Neural cell (in vitro differentiated cells): Measurements from ENCODE around the gene DHRS3. TPM values are rescaled to one million over a fixed set of nuclear protein-coding genes. Genes with fewer than 3 reads are reported as not detected.

Experiments
- H2AFZ ChIP-seq: fragments of 200-600, 300-800 bp; sonication (generic), shearing (Covaris generic); 2 replicates; pipeline ENCODE4 v1.6.0; 2014; ENCODE audit warnings: low read depth, mild to moderate bottlenecking, antibody characterized with exemption, low read length, moderate library complexity
- H3F3A ChIP-seq: fragments of 200-600 bp; shearing (Covaris generic); 2 replicates; pipeline ENCODE4 v1.6.1; 2016; ENCODE audit warnings: mild to moderate bottlenecking, moderate library complexity, mixed read lengths, antibody characterized with exemption, low read length; ENCODE audit not compliant: insufficient read depth, poor library complexity, severe bottlenecking
- H3K27ac ChIP-seq: fragments of 200-600, 300-800 bp; sonication (generic), shearing (Covaris generic); 2 replicates; pipeline ENCODE4 v1.5.1; 2014; ENCODE audit warnings: mild to moderate bottlenecking, low read length, moderate library complexity
- H3K27me3 ChIP-seq: fragments of 300-800, 200-600 bp; sonication (generic), shearing (Covaris generic); 2 replicates; pipeline ENCODE4 v1.6.0; 2014; ENCODE audit warnings: mild to moderate bottlenecking, low read depth, low read length, moderate library complexity; ENCODE audit not compliant: insufficient read depth
- H3K36me3 ChIP-seq: fragments of 300-800, 200-600 bp; sonication (generic), shearing (Covaris generic); 2 replicates; pipeline ENCODE4 v1.5.1; 2014; ENCODE audit warnings: mild to moderate bottlenecking, antibody characterized with exemption, low read length, moderate library complexity; ENCODE audit not compliant: insufficient read depth
- H3K4me2 ChIP-seq: fragments of 300-800, 200-600 bp; sonication (generic), shearing (Covaris generic); 2 replicates; pipeline ENCODE4 v1.6.0; 2014; ENCODE audit warnings: mild to moderate bottlenecking, low read length
- H3K4me3 ChIP-seq: fragments of 300-800, 200-600 bp; sonication (generic), shearing (Covaris generic); 2 replicates; pipeline ENCODE4 v1.5.1; 2014; ENCODE audit warnings: mild to moderate bottlenecking, low read length, moderate library complexity
- H3K79me2 ChIP-seq: fragments of 200-600 bp; shearing (Covaris generic); replicated peaks from 2 replicates; pipeline ENCODE4 v1.6.0; 2014; ENCODE audit warnings: mild to moderate bottlenecking, low read length, moderate library complexity; ENCODE audit not compliant: insufficient read depth
- H3K9ac ChIP-seq: fragments of 300-800, 200-600 bp; sonication (generic), shearing (Covaris generic); 2 replicates; pipeline ENCODE4 v1.6.1; 2016; ENCODE audit warnings: mild to moderate bottlenecking, low read length, mixed read lengths
- H3K9me2 ChIP-seq: fragments of 200-600 bp; shearing (Covaris generic); 2 replicates; pipeline ENCODE4 v1.6.1; 2016; ENCODE audit warnings: mild to moderate bottlenecking, low read length, mixed read lengths; ENCODE audit not compliant: insufficient read depth
- H3K9me3 ChIP-seq: fragments of 200-600, 300-800 bp; sonication (generic), shearing (Covaris generic); 2 replicates; pipeline ENCODE4 v1.6.1; 2016; ENCODE audit warnings: mild to moderate bottlenecking, mixed run types, low read length, moderate library complexity, mixed read lengths
- H4K20me1 ChIP-seq: fragments of 200-600 bp; shearing (Covaris generic); 2 replicates; pipeline ENCODE4 v1.6.1; 2016; ENCODE audit warnings: mild to moderate bottlenecking, mixed run types; ENCODE audit not compliant: insufficient read depth
- CTCF ChIP-seq: fragments of 450-650 bp; IDR thresholded peaks from 2 replicates; pipeline ENCODE4 v1.5.1; 2014; ENCODE audit warnings: antibody characterized with exemption, mild to moderate bottlenecking, moderate library complexity; ENCODE audit not compliant: poor library complexity, severe bottlenecking
- EP300 ChIP-seq: fragments of 450-650 bp; conservative IDR thresholded peaks from 2 replicates; pipeline ENCODE4 v1.6.1; 2014; ENCODE audit warnings: antibody characterized with exemption, mild to moderate bottlenecking, moderate library complexity; ENCODE audit not compliant: poor library complexity, severe bottlenecking
- EZH2 ChIP-seq: fragments of 200-600, 300-800 bp; shearing (Covaris generic), sonication (generic); IDR thresholded peaks from 2 replicates; pipeline ENCODE4 v1.6.1; 2014; ENCODE audit warnings: antibody characterized with exemption, low read length, borderline replicate concordance, mild to moderate bottlenecking; ENCODE audit not compliant: insufficient read depth, poor library complexity, severe bottlenecking
- MXI1 ChIP-seq: fragments of 450-650 bp; conservative IDR thresholded peaks from 2 replicates; pipeline ENCODE4 v1.6.1; 2014; ENCODE audit warnings: antibody characterized with exemption, mild to moderate bottlenecking; ENCODE audit not compliant: poor library complexity, severe bottlenecking
- POLR2AphosphoS5 ChIP-seq: IDR thresholded peaks from 2 replicates; pipeline ENCODE4 v1.6.1; 2012
- RAD21 ChIP-seq: fragments of 450-650 bp; conservative IDR thresholded peaks from 2 replicates; pipeline ENCODE4 v1.6.1; 2014; ENCODE audit warnings: antibody characterized with exemption, mild to moderate bottlenecking, moderate library complexity
- REST ChIP-seq: IDR thresholded peaks from 2 replicates; pipeline ENCODE4 v1.6.1; 2012; ENCODE audit warnings: borderline replicate concordance
- SMC3 ChIP-seq: fragments of 450-650 bp; conservative IDR thresholded peaks from 2 replicates; pipeline ENCODE4 v1.6.1; 2014; ENCODE audit warnings: antibody characterized with exemption, mild to moderate bottlenecking, moderate library complexity; ENCODE audit not compliant: poor library complexity
- TAF1 ChIP-seq: IDR thresholded peaks from 2 replicates; pipeline ENCODE4 v1.6.1; 2012; ENCODE audit warnings: low read depth
- polyA plus RNA-seq: library from polyadenylated mRNA; depleted of rRNA; stranded (reverse); fragments of >200 nt; gene quantifications from 2 replicates; pipeline ENCODE4 v1.2.3, GENCODE V29; 2014

The DHRS3 gene
- polyA plus RNA-seq, 1 donor from 2014 or later, result 0.22 TPM

- Histone ChIP-seq H3K9ac (no peak overlapping the region), H4K20me1 (no peaks in the 10 kb centered on the region), H3K9me2 (no peaks in the 10 kb centered on the region), H3F3A (no peaks in the 10 kb centered on the region), H3K9me3 (no peaks in the 10 kb centered on the region), H3K27ac (no peak overlapping the region), H3K4me2 (no peak overlapping the region), H3K4me3 (no peak overlapping the region), H3K79me2 (no peaks in the 10 kb centered on the region), H3K36me3 (no peaks in the 10 kb centered on the region), H2AFZ (no peak overlapping the region), H3K27me3 (no peaks in the 10 kb centered on the region)
- TF ChIP-seq SMC3 (no peak), TAF1 (no peak), EZH2 (no peak), MXI1 (no peak), REST (no peak), RAD21 (no peak), POLR2AphosphoS5 (no peak), CTCF (no peak), EP300 (no peak)
Measured at GRCh38 chr1:12608311-12608957, 9.6 kb downstream of the DHRS3 start.

- no peaks in the 10 kb centered on the region for H3K27me3 ChIP-seq
- no peaks in the 10 kb centered on the region for H3F3A ChIP-seq
- H3K9ac ChIP-seq, result no peak overlapping the region
- TF ChIP-seq MXI1, result no peak
- no peak for TF ChIP-seq EZH2
- TF ChIP-seq REST, result no peak
- TF ChIP-seq SMC3, result no peak
- no peak for TF ChIP-seq POLR2AphosphoS5
- no peak for TF ChIP-seq EP300
- H3K27ac ChIP-seq, result no peak overlapping the region
- no peaks in the 10 kb centered on the region for H3K9me3 ChIP-seq
- H2AFZ ChIP-seq, result no peak overlapping the region
- H3K79me2 ChIP-seq, result no peaks in the 10 kb centered on the region
- no peaks in the 10 kb centered on the region for H4K20me1 ChIP-seq
- H3K4me3 ChIP-seq, result no peak overlapping the region
- H3K4me2 ChIP-seq, result no peak overlapping the region
- no peaks in the 10 kb centered on the region for H3K36me3 ChIP-seq
- H3K9me2 ChIP-seq, result no peaks in the 10 kb centered on the region
Measured at GRCh38 chr1:12607263-12607662, 10.7 kb downstream of the DHRS3 start.
